Mammary epithelial cell (primary cell): ENCODE results near the gene RALGPS2.

Experiments used
- EZH2 ChIP-seq: IDR thresholded peaks from 2 replicates; pipeline ENCODE4 v1.6.1; 2012; ENCODE audit warnings: low read length, inconsistent platforms, borderline replicate concordance
- TF ChIP-seq, protein P1 (sequence below), 2 donors: IDR thresholded peaks in 1 of 2; conservative IDR thresholded peaks in 1 of 2; 2 replicates each; pipeline ENCODE4 v1.5.1; 2011 to 2012; ENCODE audit warnings: inconsistent platforms in 2 of 2, low read length in 2 of 2, mild to moderate bottlenecking in 2 of 2, control low read depth in 1 of 2, low read depth in 1 of 2; ENCODE audit not compliant: insufficient read depth in 1 of 2; ENCODE audit errors: extremely low read depth in 1 of 2

GRCh38 chr1:178933105-178933561, 208.1 kb downstream of the RALGPS2 start:
- TF ChIP-seq, protein P1, sequence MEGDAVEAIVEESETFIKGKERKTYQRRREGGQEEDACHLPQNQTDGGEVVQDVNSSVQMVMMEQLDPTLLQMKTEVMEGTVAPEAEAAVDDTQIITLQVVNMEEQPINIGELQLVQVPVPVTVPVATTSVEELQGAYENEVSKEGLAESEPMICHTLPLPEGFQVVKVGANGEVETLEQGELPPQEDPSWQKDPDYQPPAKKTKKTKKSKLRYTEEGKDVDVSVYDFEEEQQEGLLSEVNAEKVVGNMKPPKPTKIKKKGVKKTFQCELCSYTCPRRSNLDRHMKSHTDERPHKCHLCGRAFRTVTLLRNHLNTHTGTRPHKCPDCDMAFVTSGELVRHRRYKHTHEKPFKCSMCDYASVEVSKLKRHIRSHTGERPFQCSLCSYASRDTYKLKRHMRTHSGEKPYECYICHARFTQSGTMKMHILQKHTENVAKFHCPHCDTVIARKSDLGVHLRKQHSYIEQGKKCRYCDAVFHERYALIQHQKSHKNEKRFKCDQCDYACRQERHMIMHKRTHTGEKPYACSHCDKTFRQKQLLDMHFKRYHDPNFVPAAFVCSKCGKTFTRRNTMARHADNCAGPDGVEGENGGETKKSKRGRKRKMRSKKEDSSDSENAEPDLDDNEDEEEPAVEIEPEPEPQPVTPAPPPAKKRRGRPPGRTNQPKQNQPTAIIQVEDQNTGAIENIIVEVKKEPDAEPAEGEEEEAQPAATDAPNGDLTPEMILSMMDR (conservative IDR thresholded peaks at IDR 0.05 in 1 of 2, IDR thresholded peaks at IDR 0.05 in 1 of 2; ENCODE audit: extremely low read depth in 1 of 2, insufficient read depth in 1 of 2, low read depth in 1 of 2, low read length in 2 of 2) = no peak
- no peak for TF ChIP-seq EZH2
